Ureter (tissue), 1 donor: ENCODE data around the gene ADD2. TPM values are rescaled to one million over a fixed set of nuclear protein-coding genes. Genes with fewer than 3 reads are reported as not detected.
"Not testable (repeated sequence)": the region's sequence is repeated elsewhere in the genome, so short reads cannot be mapped to it uniquely, and the experiment has no call there.

Experiments used
- DNase-seq: peaks from one replicate; pipeline ENCODE4 v3.0.0-alpha.2; 2020; ENCODE audit warnings: low spot score
- total RNA-seq: library from RNA; stranded (reverse); gene quantifications from one replicate; pipeline ENCODE4 v1.2.4, GENCODE V29; 2023
- donor health status: DM: yes; HTN: yes; CAD: no.

ADD2 gene
- total RNA-seq, 1 donor from 2014 or later: 2.1 TPM

DNA sequence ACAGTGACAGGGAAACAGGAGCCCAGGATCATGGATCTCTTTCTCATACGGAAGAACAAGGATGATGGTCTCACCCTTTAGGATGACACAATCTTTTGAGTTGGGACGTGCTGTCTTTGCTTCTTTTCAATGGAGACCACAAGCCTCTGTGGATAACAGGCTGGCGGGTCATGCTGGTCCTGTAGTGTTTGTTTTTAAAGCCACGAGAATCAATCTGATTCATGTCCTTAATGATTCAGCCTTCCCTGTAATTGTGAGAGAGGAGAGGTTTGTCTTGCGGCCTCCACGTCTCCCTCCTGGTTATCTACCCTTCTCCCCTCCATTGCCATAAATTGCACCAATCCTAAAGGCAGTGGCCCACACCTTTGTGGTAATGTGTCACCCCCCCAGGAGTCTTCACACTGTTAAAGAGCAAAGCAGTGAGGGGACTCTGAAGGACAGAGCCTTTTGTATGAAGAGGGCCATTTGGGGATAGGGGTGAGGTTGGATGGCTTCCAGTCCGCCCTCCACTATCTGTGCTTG is 126.7 kb downstream of the ADD2 start:
- no peak for DNase-seq

DNA sequence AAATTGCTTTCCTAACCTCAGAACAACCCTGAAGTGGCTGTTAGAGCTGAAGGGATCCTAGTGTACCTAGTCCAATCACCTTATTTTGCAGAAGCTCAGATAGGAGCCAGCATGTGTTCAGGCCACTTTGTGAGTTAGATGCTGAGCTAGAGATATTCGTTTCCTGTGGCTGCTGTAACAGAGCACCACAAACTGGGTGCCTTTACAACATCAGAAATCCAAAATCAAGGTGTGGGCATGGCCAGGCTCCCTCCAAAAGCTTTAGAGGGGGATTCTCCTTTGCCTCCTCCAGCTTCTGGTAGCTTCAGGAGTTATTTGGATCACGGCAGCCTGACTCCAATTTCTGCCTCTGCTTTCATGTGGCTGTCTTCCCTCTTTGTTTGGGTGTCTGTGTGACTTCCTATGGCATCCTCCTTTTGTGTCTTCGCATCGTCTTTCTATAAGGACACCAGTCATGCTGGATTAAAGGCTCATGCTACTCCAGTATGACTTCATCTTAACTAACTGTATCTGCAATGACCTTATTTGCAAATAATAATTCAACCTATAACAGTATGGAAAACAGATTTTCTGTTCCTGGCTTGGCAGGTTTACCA is 128.1 kb downstream of the ADD2 start:
- DNase-seq: no peak

DNA sequence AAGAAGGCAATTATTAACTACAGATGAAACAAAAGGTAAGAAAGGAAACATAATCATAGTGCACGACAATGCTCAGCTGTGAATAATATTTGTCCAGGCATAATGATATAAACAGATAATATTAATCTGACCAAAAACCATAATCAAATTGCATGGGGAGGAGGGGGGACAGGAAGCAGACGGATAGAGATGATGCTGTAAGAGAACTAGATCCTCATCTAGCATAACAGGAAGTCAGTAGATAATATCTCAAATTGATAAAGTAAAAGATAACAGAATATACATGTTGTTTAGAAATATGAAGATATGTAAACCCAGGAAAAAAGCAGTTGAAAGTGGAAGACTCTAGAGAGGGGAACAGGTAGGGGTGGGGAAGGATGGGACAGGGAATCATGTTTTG is 129.4 kb downstream of the ADD2 start:
- DNase-seq: no peak

GRCh38 chr2:70633508-70633907 is 134.5 kb downstream of the ADD2 start:
- DNase-seq: no peak

GRCh38 chr2:70632966-70633365 is 135.0 kb downstream of the ADD2 start:
- DNase-seq: no peak

- no peak for DNase-seq
These were observed 135.6 kb downstream of the ADD2 start for GRCh38 chr2:70632388-70632787.

- no peak for DNase-seq
These were observed 137.2 kb downstream of the ADD2 start for GRCh38 chr2:70630761-70631160.

DNA sequence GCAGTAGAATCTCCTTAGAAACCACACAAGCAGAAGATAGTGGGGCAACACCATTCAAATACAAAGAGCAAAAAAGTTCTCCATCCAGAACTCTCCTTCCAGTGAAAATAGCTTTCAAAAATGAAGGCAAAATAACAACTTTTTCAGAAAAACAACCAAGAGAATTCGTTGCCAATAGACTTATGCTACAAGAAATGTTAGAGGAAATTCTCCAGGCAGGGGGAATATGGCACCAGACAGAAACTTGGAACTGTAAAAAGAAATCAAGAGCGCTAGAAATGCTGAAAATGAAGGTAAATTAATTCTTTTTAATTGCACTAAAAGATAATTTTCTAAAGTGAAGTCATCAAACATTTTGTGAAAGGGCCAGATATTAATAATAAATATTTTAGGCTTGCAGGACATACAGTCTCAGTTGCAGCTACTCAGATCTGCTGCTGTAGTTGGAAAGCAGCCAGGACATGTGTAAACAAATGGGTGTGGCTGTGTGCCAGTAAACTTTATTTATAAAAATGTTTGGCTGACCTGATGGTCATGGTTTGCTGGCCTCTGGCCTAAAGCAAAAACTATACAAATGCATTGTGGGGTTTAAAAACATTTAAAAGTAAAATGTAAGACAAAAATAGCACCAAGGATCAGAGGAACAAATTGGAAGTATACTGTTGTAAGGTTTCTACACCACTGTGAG is 140.6 kb downstream of the ADD2 start:
- DNase-seq: no peak

- DNase-seq: no peak
These were observed 141.6 kb downstream of the ADD2 start for GRCh38 chr2:70626254-70626990.

- DNase-seq: not testable (repeated sequence)
These were observed 146.5 kb downstream of the ADD2 start for GRCh38 chr2:70621536-70621935.

- no peak for DNase-seq
These were observed 148.0 kb downstream of the ADD2 start for GRCh38 chr2:70620020-70620419.

GRCh38 chr2:70619167-70619566 is 148.8 kb downstream of the ADD2 start:
- DNase-seq: no peak

DNA sequence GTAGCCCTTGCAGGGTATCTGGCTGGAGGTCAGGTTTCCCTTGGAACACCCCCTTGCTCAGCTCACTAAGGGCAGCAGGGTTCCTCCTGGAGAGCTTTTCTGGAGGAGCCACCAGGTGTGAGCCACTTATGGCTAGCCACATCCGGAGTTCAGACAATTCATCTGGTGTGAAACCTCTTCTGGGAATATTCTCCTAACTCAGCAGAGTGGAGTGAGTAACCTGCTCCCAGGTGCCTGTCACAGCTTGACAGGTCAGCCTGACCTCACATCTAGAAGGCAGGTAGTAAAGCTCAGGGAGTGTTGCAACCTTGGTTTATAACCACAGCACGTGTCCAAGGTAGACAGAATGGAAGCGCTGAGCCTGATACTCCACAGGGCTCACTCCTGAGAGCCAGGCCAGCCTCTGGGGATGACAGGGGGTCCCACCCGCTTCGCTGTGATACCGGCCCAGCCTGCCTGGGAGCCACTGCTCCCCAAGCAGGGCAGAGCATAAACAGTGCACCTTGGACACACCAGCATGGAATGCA is 151.8 kb downstream of the ADD2 start:
- no peak for DNase-seq

GRCh38 chr2:70615222-70615621 is 152.8 kb downstream of the ADD2 start:
- DNase-seq: no peak

- no peak for DNase-seq
These were observed 154.5 kb downstream of the ADD2 start for GRCh38 chr2:70613521-70613920.

- DNase-seq: no peak
These were observed 155.4 kb downstream of the ADD2 start for GRCh38 chr2:70612574-70612973.

DNA sequence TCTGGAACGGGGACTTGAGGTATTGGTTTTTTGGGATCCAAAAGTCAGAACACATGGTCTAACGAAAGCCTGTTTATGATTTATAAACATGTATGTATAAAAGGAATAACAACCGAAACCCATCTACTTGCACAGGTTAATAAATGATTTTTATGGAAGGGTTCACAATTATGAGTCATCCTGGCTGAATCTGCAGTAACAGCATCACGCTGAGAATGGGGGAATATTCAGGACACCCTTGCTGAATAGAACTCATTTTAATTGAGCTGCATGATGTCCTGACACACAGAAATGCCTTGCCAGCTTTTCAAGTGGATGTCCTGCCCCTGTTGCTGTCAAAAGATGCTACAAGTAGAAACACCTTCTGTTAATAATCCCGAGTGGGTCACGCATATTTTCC is 159.6 kb downstream of the ADD2 start:
- DNase-seq: no peak

- no peak for DNase-seq
These were observed 160.9 kb downstream of the ADD2 start for GRCh38 chr2:70607121-70607561.
